GM23338 (cell line): ENCODE data around the gene FRYL.

Experiments used
- CREB1 ChIP-seq: fragments of 250-450 bp; sonication (Bioruptor Pico); IDR thresholded peaks from 2 replicates; pipeline ENCODE4 v1.5.0; 2020; ENCODE audit warnings: low read depth, mild to moderate bottlenecking, moderate library complexity
- ETS1 ChIP-seq: IDR thresholded peaks from 2 replicates; pipeline ENCODE4 v1.6.1; 2016; ENCODE audit warnings: antibody characterized with exemption
- EZH2 ChIP-seq: fragments of 200-600 bp; sonication (generic); IDR thresholded peaks from one replicate; pipeline ENCODE4 v1.8.0; 2017; ENCODE audit warnings: antibody characterized with exemption, mild to moderate bottlenecking, low read depth; ENCODE audit not compliant: unreplicated experiment
- EZH2phosphoT487 ChIP-seq: fragments of 200-600 bp; sonication (generic); IDR thresholded peaks from one replicate; pipeline ENCODE4 v1.8.1; 2018; ENCODE audit warnings: antibody characterized with exemption; ENCODE audit not compliant: unreplicated experiment
- JUNB ChIP-seq: IDR thresholded peaks from one replicate; pipeline ENCODE4 v1.6.1; 2016; ENCODE audit warnings: antibody characterized with exemption; ENCODE audit not compliant: unreplicated experiment
- POLR2AphosphoS5 ChIP-seq: IDR thresholded peaks from 2 replicates; pipeline ENCODE4 v1.6.1; 2016; ENCODE audit warnings: antibody characterized with exemption, low read depth
- REST ChIP-seq: IDR thresholded peaks from one replicate; pipeline ENCODE4 v1.6.1; 2018; ENCODE audit warnings: antibody characterized with exemption; ENCODE audit not compliant: unreplicated experiment
- ZNF331 ChIP-seq: fragments of 250-450 bp; sonication (Bioruptor Pico); IDR thresholded peaks from 2 replicates; pipeline ENCODE4 v1.5.0; 2020; ENCODE audit warnings: low read depth, mild to moderate bottlenecking, moderate library complexity
- ZNF462 ChIP-seq: fragments of 250-450 bp; sonication (Bioruptor Pico); IDR thresholded peaks from 2 replicates; pipeline ENCODE4 v1.5.0; 2020; ENCODE audit warnings: mild to moderate bottlenecking, moderate library complexity
- TF ChIP-seq, protein P1 (sequence below), 2 experiments: fragments of 200-600 bp in 1 of 2; sonication (generic) in 1 of 2; conservative IDR thresholded peaks; 2 replicates each; pipeline versions ENCODE4 v1.5.1 to v1.6.1; 2016 to 2017; ENCODE audit warnings: antibody characterized with exemption in 2 of 2, low read depth in 2 of 2, mild to moderate bottlenecking in 2 of 2, moderate library complexity in 1 of 2

DNA sequence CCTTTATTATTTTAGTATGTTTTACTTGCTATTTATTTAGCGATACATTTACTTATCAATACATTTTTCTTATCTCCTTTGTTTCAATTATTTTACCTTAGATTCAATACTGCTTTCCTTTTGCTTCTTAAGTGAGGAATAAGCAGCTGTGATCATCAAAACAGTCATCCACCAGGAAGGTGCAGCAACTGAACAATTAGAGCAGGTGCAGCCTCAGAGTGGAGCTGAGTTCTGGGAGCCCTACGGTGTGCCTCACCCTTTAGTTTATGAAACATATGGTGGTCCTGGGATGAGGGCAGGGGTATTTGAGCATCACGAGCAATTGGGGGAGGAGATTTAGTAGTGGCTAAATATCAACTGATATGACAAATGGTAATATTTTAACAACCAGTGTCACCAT is 111.0 kb downstream of the FRYL start:
- TF ChIP-seq, protein P1, sequence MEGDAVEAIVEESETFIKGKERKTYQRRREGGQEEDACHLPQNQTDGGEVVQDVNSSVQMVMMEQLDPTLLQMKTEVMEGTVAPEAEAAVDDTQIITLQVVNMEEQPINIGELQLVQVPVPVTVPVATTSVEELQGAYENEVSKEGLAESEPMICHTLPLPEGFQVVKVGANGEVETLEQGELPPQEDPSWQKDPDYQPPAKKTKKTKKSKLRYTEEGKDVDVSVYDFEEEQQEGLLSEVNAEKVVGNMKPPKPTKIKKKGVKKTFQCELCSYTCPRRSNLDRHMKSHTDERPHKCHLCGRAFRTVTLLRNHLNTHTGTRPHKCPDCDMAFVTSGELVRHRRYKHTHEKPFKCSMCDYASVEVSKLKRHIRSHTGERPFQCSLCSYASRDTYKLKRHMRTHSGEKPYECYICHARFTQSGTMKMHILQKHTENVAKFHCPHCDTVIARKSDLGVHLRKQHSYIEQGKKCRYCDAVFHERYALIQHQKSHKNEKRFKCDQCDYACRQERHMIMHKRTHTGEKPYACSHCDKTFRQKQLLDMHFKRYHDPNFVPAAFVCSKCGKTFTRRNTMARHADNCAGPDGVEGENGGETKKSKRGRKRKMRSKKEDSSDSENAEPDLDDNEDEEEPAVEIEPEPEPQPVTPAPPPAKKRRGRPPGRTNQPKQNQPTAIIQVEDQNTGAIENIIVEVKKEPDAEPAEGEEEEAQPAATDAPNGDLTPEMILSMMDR (conservative IDR thresholded peaks at IDR 0.05; ENCODE audit: low read depth in 2 of 2): no peak
- TF ChIP-seq POLR2AphosphoS5 (no peak), EZH2phosphoT487 (no peak), REST (no peak), ZNF462 (CRISPR knock-in tag) (no peak), ZNF331 (CRISPR knock-in tag) (no peak), EZH2 (no peak), ETS1 (no peak), JUNB (no peak), CREB1 (CRISPR knock-in tag) (no peak)
